ENCODE measurements around the gene C1orf167.
"Not testable (repeated sequence)": the region's sequence is repeated elsewhere in the genome, so short reads cannot be mapped to it uniquely, and the experiment has no call there.

Gene C1orf167

DNA sequence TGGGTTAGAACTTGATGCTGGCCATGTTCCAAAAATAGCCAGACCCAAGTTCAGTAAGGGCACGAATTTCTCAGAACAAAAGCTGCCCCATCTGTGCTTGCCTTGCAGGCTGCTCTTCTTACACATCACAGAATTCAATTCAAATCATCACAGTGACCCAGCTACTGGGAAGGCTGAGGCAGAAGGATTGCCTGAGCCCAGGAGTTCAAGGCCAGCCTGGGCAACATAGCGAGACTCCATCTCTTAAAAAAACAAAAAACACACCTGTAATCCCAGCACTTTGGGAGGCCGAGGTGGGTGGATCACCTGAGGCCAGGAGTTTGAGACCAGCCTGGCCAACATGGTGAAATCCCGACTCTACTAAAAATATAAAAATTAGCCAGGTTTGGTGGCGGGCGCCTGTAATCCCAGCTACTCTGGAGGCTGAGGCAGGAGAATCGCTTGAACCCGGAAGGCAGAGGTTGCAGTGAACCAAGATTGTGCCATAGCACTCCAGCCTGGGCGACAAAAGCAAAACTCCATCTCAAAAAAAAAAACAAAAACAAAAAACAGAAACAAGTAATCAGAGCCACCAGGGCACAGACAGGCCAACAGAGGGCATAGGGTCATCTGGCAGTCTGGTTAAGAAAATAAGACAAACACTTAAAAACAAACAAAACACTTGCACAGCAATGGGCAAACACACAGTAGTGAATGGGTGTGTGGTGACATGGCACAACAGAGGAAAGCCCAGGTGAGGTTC is 42.1 kb downstream of the C1orf167 start:
- not testable (repeated sequence) for DNase-seq

DNA sequence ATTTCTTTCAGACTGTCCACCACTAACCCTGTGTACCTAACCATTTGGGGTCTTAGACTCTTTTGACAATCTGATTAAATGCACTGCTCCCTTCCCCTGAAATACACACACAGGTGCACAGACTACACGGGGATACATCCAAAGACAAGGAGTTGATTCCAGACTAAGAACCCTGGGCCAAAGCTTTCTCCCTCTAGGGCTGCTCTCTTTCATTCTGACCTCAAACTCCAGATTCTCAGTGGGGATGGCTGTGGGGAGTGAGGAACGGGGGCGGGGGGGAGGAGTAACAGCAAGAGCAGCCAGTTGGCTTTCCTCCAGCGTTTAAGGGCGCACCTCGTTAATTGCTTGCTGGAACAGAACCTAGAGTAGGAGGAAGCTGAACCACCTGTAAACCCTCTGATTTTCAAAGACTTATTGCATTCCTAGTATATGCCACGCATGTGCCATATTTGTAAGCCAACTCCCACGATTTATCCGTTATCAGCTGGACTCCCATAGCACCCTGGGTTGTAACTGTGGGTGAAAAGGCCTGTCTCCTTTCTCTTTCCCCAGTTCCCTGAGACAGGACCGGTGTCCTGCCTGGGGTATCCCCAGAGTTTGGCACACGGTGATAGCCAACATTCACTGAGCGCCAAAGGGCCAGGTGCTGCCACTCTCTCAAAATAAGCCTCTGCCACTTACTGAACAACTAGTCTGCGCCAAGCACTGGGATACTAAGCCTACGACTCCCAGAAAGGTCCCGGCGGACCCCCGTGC is 42.9 kb downstream of the C1orf167 start:
- no peak for DNase-seq

DNA sequence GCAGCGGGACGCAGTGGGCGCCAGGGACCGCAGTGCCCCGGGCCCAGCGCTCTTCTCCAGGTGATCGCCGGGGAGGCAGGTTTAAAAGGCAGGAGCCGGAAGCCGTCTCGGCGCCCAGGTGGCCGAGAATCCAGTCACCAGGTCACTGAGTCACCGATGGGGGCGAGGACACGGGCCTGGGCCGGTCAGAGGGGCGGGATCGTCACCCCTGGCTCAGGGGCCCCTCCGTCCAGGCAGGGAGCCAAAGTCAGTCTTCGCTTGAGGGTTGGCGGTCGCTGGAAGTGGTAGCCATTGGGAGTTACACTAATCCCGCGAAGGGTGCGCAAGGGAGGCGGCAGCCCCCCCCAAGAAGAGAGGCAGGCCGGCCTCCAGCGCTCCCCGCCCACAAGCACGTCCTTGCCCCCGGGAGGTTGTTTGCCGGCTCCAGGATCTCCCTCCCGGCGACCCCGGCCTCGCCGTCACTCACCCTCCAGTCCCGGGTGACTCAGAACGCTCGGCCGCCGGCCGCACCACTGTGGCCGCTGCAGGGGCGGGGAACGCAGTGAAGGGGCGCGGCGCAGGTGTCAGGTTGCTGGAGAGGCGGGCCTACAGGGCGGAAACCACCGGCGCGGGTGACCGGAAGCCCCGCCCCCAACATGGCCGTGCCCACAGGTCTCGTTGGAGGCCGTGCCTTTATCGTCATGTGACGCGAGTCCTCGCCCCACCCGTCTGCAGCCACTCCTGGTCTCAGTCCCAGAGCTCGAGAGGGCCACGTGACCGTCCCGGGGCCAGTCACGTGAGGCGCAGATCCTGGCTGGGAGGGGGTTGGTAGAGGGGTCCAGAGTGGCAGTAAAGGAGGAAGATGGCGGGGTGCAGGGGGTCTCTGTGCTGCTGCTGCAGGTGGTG is 43.7 kb downstream of the C1orf167 start, which contains the start of the genes CLCN6 and MTHFR:
TSS of gene CLCN6 (plus strand) at position 770 of the 885 bp plus-strand sequence. CDS start at position 842, 72 bp downstream.
TSS of gene MTHFR (minus strand) at position 543 of the 885 bp plus-strand sequence. CDS start 2,848 bp downstream, outside the sequence.
- peak; percentile 99 for DNase-seq

DNA sequence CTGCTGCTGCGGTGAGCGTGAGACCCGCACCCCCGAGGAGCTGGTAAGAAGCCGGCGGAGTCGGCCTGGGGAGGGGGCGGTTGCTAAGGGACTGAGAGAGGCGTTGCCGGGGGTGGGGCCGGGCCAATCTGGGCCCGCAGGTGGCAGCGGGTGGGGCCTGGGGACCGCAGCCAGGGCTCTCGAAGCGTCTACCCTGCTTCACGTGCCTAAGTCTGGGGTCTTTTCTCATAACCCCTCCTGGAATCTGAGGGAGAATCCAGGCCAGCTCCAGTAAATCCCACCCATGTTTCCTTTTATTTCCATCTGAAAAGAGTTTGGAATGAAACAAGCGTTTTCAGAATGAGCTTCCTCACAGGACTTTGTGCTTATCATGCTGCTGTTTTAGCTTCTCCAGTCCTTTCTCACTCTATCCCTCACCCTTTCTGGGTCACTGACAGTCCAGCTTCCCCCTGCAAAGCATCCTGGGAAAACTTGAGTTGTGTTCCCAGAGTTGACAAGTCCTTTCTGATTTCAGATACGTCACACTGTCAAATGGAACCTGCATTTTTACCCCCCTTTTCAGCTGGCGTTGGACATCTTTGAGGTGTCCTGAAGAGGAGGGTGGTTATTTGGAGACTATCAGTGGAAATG is 44.4 kb downstream of the C1orf167 start:
- DNase-seq, result no peak

DNA sequence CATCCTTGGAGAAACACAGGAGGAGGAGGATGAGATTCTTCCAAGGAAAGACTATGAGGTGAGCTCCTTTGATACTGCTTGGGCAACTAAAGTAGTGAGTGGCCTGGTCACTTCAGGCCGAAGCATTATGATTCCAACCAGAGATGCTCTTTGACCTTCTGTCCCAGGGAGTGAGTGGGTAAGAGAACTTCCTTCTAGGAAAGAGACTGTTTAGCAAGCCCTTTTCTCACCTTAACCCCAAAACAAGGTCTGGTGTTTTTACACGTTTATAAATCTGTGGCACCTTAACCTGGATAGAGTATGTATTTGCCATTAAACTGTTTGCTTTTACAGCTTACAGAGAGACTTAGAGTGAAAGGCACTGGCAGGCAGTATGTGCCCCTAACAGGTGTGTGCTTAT is 45.1 kb downstream of the C1orf167 start:
- DNase-seq, result no peak

DNA sequence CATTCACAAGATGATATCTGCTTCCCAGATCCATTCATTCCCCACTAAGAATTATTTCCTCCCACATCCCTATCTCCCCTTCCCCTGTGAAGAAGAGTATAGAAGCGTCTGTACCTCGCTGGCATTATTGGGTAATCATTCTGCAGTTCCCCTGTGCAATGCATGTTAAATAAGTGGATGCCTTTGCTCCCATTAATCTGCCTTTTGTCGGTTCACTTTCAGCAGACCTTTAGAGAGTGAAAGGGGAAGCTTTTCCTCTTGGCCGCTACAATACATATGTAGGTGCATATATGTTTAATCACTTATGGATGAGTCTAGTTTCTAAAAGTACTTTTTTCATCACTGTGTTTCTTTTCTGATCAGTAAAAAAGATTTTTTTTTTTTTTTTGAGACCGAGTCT is 51.0 kb downstream of the C1orf167 start:
- no peak for DNase-seq

DNA sequence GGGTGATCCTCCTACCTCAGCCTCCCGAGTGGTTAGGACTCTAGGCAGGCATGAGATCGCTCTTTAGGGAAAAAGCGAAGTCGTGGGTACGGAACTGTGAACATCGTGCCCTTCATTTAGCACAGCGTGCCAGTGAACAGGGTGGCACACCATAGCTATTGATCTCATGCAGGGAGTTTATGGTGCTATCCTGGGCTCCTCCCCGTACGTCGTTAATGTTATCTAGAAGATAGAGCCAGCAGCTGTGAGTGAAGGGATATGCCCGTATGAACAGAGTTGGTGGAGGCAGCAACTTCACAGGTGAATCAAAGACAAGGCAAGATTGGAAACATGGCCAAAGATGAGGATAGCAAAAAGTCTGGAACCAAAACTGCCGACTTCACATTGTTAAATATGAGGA is 55.2 kb downstream of the C1orf167 start:
- no peak for DNase-seq

DNA sequence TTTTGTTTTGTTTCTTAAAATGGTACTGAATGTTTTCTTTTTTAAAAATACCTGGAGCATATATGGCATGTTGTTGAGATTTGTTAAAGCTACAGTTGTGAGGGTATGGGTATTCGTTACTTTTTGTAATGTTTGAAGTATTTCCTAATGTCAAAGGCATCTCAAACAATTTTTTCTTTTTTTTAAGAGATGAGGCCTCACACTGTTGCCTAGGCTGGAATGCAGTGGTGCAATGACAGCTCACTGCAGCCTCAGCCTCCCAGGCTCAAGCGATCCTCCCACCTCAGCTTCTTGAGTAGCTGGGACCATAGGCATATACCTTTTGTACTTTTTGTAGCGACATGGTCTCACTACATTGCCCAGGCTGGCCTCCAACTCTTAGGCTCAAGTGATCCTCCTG is 60.1 kb downstream of the C1orf167 start:
- no peak for DNase-seq

DNA sequence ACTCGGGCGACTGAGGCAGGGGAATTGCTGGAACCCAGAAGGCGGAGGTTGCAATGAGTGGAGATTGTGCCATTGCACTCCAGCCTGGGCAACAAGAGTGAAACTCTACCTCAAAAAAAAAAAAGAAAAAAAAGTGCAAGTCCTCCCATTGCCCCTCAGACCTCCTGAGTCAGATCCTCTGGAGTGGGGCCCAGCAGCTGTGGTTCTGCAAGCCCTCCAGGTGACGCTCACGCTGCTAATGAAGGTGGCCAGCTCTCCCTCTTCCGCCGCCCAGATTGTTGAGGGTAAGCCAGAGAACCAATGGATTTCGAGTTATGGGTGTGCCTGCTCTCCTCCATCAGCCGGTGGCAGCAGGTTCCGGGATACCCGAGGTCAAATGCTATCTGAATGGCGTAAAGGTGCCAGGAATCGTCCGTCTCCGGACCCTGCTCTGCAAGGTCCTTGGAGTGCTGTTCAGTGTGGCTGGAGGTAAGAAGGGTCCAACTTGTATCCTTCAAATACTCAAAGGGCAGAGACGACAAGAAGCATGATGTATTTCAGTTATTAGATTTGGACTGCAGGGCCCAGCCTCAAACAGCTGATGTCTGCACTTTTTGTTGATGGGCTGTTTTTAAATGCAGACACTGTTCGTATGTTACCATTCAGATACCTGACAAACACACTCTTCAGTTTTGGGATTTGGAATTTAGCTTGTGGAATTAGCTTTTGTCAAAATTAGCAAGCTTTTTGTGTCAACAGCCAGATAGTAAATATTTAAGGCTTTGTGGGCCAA is 61.6 kb downstream of the C1orf167 start:
- no peak for DNase-seq

DNA sequence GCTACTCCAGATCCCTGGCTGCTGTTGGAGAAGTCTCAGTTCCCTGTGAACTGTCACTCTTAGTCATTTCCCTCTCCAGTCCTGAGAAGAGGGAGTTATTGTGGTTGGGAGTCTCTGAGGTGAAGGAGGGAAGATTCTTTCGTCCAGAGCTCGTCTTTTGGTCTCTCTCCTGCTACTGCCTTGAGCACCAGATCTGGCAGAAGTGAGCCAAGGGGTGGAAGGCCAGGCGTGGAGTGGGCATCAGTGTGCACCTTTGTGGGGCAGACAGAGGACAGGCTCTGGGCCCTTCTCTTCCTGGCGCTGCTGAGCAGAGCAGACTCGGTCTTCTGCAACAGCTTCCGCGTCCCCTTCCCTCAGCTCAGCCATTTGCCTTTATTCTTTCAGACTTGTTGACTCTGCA is 63.1 kb downstream of the C1orf167 start:
- DNase-seq, result no peak

DNA sequence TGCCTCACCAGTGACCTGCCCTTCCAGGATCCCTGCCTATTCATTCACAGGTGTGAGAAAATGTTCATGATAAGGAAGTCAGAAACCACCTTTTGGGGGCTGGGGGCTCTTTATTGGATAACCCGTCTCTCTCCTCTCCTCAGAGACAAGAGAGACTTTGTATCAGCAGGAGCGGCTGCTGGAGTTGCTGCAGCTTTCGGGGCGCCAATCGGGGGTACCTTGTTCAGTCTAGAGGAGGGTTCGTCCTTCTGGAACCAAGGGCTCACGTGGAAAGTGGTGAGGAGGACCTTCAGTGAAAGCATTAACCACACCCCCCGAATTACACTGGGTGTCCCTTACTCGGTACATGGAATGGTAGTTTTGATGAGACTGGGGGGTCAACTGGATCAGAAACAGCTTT is 65.0 kb downstream of the C1orf167 start:
- DNase-seq, result no peak

DNA sequence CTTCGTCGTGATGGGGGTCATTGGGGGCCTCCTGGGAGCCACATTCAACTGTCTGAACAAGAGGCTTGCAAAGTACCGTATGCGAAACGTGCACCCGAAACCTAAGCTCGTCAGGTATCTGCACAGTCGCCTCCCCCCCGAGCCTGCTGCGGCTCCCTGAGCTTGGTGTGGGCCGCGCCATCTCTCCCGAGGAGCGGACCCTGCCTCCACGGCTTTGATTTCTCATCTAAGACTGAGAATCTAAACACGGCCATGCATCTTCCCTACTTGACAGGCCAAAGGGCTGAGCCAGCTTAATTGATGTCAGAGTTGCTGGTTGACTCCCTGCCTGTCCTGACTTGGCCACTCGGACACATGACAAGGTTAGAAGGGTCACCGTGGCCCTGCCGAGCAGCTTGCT is 66.5 kb downstream of the C1orf167 start:
- DNase-seq, result no peak

DNA sequence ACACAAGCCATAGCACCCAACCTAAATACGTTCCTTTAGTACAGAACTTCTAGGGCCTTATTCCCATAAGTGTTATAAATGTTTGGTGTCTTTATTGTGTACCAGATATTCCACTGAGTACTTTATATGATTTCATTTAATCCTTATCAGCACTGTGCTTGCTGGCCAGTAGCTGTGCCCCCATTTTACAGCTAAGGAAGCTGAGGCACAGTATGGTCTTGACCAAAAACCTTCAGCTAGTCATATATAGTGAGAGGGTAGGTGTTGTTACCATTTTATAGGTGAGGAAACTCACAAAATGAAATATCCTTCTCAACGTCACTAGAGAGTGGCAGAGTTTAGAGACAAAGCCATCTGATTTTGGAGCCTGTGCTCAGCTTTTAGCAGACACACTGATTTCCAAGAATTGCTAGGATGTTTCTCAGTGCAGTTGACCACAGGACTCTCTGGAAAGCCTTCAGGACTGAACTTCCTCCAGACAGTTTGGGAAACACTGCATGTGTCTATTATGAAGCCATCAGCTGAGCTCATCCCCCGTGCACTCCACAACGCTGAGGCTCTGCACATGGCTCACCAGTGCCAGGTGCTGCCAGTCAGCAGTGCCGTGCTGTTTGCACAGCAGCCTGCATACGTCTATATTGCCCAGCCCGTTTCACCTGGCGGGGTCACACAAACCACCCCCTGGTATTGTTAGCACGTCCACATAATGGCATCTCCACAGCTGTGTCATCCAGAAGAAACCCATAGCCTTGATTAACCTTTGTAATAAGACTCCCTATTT is 70.1 kb downstream of the C1orf167 start:
- DNase-seq, result no peak

DNA sequence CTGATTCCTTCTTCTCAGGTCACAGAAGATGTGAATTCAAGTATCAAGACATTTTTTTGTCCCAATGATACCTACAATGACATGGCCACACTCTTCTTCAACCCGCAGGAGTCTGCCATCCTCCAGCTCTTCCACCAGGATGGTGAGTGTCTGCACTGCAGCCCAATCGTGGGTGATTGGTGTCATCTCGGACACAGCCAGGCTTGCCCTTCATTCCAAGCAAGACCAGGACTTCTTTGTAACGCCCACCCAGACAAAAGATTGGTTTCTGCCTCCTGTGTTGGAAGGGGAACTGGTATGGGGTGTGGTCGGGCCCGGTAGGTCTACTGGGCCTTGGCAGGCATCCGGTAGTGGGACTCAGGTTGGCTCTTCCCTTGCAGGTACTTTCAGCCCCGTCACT is 71.5 kb downstream of the C1orf167 start:
- no peak for DNase-seq

DNA sequence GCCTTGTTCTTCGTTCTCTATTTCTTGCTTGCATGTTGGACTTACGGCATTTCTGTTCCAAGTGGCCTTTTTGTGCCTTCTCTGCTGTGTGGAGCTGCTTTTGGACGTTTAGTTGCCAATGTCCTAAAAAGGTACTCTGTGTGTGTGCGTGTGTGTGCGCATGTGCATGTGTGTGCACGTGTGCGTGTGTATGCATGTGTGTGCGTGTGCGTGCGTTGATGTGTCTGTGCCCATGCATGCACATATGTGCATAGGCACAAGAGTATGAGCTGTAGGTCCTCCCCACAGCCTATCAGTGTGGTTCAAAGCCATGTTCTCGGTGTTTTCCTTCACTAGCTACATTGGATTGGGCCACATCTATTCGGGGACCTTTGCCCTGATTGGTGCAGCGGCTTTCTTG is 71.9 kb downstream of the C1orf167 start:
- DNase-seq, result no peak

DNA sequence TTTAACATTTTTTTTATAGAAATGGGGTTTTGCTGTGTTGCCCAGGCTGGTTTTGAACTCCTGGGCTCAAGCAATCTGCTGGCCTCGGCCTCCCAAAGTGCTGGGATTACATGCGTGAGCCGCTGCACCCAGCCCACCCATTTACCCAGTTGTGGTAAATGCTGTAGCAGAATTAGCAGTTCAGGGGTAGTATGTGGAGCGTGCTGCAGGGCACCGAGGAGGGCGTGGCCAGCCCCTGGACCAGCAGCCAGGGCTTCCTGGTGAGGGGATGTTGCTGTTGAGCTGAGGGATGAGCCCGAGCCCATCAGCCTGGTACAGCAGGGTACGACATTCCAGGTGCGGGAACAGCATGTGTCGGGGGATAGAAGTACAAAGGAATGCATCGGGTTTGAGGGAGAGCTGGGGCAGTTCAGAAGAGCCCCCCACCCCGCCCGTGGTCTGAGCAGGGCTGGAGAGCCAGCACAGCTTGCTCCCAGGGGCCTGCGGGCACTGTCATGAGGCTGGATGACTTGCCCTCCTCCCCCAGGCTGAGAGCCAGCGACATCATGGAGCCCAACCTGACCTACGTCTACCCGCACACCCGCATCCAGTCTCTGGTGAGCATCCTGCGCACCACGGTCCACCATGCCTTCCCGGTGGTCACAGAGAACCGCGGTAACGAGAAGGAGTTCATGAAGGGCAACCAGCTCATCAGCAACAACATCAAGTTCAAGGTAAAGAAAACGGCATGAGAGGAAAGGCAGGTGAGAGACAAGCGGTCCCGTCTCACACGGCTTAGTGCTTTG is 73.6 kb downstream of the C1orf167 start:
- no peak for DNase-seq

DNA sequence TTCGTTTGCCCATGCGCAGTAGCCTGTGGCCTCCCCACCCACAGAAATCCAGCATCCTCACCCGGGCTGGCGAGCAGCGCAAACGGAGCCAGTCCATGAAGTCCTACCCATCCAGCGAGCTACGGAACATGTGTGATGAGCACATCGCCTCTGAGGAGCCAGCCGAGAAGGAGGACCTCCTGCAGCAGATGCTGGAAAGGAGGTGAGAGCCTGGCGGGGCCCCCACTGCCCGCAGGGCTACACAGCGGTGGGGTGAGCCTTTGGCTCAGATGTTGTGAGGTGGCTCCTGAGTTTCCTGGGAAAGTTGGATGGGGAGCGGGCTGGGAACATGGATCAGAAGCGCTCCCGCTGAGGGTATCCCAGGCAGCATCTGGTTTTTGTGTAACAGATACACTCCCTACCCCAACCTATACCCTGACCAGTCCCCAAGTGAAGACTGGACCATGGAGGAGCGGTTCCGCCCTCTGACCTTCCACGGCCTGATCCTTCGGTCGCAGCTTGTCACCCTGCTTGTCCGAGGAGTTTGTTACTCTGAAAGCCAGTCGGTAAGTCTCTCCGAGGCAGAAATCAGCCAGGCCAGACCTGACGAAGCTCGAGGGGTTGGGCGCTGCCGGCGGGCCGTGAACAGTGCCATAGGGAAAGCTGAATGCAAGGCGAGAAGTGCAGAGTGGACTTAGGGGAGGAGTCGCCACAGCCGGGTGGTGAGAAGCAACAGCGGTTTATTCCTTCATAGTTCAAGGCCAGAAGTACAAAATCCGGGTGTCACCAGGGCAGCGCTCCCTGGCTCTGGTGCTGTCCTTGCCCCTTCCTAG is 75.2 kb downstream of the C1orf167 start:
- DNase-seq, result no peak

DNA sequence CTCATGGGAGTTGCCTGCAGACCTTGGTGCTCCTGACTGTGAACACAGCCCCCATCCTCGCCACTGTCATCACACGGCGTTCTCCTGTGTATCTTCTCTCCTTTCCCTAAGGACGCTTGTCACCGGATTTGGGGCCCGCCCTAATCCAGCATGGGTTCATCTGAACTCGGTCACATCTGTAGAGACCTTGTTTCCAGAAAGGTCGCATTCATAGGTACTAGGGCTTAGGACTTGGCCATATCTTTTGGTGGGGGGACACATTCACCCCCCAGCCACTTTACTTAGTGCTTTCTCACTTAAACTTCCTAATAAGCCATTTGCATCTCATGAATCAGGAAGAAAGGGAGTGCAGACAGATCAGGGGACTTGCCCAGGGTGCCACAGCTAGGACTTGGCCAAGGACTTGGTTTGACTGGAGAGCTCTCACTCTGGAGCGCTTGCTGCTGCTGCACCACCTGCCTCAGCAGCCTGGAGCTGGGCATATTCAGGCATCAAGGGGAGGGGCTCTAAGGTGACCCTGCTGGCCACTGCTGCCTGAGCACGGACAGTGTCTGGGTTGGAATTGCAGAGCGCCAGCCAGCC is 75.9 kb downstream of the C1orf167 start:
- DNase-seq, result no peak
